DMS114 treated with DMSO at 0.1 percent for 48 hours (cell line): ENCODE data around the gene L3MBTL4.
"Not testable (repeated sequence)": the region's sequence is repeated elsewhere in the genome, so short reads cannot be mapped to it uniquely, and the experiment has no call there.

ENCODE experiments used
- DNase-seq: peaks from one replicate; lab custom pipeline; 2025; ENCODE audit not compliant: unreplicated experiment; lab: John Stamatoyannopoulos, UW

Gene L3MBTL4

GRCh38 chr18:6313415-6313814 is 101.3 kb downstream of the L3MBTL4 start:
- no peak for DNase-seq

DNA sequence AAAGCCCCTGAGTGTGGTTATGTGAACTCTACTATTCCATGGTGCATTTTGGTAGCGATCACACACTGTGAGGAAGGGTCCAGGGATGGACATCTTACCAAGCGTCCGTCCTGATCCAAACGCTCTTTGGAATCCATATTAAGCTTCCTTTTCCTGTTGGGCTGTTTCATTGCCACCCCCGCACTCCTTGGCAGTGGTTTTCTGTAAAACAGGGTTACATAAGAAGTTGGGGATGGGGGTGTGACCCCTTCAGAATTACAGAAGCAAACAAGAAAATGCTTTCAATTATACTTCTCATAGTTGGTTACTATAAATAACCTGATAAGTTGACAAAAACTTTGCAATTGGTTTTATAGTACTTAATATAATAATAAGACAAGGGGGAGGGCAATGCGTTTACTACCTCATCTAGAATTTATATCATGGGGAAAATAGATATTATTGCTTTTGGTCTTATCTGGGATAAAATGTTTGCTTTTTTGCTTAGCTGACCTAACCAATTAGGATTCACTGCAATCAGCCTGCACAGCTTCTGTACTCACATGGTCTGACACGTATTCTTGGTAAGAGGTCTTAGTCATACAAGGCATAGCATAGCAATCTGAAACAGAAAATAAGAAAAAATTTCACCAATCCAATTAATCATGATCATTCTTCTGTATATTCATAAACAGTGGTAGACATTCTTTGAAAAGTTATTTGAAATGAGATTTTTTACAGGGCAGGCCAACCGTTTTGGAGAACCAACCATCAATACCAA is 103.1 kb downstream of the L3MBTL4 start:
- DNase-seq = no peak

- DNase-seq = no peak
Measured at GRCh38 chr18:6310714-6311113, 104.0 kb downstream of the L3MBTL4 start.

DNA sequence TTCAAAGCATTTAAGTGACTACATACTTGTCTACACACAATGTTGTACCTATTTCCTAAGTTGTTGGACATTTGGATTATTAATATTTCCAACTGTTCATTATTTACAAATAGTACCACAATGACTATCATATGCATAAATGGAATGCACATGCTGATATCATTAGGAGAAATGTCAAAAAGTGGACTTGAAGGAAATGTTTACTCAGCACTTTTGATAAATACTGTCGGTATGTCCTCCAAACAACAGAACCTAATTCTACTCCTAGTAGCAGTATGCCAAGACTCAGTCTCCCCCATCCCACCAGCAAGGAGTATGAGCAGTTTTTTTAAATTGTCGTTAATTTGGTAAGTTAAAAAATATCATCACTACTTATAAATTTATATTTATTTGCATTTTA is 116.8 kb downstream of the L3MBTL4 start:
- DNase-seq = no peak

DNA sequence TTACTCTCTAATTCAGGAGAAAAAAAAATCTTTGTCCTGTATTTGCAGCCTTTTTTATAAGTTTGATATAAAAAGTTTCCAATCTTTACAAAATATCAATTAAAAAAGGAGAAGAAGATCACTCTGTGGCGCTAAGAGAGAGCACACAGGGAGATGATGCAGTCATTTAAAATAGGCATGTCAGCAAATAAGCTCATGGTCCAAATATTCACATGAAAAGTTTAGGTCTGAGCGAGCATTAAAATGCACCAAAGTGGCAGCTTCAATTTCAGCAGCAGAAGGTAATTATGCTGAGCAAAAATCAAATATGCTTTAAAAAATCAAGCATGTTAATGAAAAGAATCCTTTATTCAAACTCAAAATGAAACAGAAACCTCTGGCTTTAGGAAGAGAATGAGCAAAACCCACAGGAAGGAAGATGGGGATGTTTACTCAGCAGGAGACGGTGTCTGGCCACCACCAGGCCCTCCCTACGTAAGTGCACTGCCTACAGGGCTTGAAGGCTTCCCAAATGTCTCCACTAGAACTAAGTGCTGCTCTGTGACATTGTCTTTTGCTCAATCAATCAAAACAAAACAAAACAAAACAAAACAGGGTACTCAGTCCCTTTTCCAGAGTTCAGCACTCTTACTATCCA is 120.4 kb downstream of the L3MBTL4 start:
- DNase-seq = no peak

DNA sequence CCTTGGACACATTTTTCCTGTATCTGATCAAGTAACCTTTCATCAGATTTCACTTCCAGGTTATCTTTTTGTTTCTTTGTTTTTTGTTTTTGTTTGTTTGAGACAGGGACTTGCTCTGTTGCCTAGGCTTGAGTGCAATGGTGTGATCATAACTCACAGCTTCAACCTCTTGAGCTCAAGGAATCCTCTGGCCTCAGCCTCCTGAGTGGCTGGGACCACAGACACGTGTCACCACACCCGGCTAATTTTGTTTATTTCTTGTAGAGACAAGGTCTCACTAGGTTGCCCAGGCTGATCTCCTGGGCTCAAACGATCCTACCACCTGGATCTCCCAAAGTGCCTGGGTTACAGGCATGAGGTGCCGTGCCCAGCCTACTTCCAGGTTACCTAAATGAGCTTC is 124.9 kb downstream of the L3MBTL4 start:
- DNase-seq = no peak

DNA sequence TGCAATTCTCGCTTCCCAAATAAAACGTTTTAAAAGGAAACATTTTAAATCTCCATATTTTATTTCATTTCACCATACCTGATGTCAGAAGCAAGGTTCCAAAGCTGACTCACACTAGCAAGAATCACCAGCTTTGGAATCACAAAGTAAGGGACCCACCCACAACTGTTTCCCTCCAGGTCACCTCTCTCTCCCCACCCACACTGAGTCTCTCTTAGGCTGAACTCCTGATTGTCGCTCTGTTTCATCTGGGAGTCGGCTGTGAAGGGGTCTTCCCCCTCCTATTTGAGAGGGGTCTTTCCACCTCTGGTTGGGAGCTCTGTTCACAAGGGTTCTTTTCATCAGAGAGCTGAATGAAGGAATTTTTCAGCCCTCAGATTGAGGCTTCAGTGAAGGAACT is 128.1 kb downstream of the L3MBTL4 start:
- DNase-seq = no peak

GRCh38 chr18:6284761-6285160 is 129.9 kb downstream of the L3MBTL4 start:
- DNase-seq = no peak

GRCh38 chr18:6284300-6284699 is 130.4 kb downstream of the L3MBTL4 start:
- DNase-seq = no peak

GRCh38 chr18:6281874-6282273 is 132.8 kb downstream of the L3MBTL4 start:
- no peak for DNase-seq

GRCh38 chr18:6280211-6280743 is 134.4 kb downstream of the L3MBTL4 start:
- DNase-seq = no peak

DNA sequence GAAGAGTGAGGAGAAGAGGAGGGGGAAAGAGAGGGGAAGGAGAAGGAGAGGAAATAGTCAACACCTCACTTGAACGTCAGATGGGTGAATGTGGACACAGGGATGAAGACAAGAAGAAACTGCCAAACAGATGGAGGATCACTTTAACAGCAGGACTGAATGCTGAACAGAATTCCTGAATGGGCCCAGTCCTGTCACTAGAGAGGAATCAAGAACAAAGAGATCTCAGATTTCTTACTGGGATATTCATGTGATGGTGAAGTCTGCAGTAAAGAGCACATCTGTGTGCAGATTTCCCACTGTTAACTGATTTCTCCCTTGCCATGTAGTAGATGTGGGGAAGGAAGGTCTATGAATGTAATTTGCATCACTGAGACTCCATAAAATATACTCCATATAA is 135.4 kb downstream of the L3MBTL4 start:
- no peak for DNase-seq

DNA sequence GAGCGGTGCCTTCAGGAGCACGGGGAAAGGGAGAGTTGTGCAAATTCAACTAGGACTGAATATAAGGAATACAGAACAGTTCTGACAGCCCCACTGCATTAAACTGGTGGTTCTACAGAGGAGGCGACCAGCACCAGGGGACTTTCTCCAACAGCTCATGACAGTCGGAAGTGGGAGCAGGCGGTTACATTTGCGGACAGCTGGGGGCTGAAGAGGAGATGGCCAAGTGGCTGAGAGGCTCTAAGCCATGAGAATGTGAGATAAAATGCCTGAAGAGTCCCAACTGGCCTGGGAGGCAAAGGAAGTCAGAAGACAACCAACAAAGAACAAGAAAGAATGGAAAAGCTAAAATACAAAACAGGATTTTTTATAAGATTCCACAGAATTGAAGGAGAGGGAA is 141.3 kb downstream of the L3MBTL4 start:
- DNase-seq = no peak

DNA sequence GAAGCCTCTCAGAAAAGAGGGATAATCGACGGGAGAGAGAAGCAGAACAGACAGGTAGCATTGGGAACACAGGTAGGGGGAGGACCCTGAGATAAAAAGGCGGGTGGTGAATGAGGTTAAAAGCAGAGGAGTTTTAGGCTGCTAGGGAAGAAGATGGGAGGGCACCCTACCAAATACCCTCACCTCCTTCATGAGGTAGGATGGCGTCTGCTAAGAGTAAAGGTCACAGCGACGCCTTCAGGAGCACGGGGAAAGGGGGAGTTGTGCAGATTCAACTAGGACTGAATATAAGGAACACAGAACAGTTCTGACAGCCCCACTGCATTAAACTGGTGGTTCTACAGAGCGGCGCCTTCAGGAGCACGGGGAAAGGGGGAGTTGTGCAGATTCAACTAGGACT is 142.6 kb downstream of the L3MBTL4 start:
- DNase-seq = not testable (repeated sequence)

DNA sequence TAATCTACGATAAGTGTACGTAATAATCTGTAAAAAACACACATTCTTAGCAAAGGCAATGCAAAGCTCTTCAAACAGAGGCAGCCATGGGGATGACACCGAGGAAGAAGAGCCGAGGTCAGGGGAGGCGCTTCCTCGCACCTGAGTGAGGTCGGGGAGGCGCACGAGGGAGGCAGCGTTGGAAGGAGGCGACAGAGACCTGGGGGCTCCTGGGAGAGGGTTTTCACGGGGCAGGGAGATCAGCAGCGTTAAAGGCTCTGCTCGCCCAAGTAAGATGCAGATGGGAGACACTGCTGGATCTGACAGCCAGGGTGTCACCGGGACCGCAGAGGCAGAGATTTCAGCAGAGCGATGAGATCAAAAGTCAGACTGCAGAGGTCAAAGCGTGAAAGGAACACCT is 143.1 kb downstream of the L3MBTL4 start:
- DNase-seq = no peak

DNA sequence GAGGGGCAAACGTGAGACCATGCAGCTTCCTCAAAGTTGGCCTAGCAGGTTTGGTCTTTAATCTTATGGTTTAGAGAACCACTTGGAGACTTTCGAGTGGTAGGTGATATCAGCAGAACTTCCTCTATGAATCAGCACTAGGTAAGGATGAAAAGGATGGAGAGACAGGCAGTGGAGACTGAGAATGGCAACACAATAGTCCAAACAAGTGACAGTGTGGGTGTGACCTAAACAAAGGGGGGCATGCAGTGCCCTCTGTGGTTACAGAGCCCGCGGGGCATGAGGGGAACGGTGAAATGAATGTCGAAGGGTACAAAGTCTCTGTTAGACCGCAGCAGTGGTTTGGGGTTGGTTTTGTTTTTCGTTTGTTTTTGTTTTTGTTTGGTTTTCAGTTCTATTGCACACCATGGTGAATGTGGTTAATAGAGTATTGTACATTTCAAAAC is 143.9 kb downstream of the L3MBTL4 start:
- DNase-seq = no peak

DNA sequence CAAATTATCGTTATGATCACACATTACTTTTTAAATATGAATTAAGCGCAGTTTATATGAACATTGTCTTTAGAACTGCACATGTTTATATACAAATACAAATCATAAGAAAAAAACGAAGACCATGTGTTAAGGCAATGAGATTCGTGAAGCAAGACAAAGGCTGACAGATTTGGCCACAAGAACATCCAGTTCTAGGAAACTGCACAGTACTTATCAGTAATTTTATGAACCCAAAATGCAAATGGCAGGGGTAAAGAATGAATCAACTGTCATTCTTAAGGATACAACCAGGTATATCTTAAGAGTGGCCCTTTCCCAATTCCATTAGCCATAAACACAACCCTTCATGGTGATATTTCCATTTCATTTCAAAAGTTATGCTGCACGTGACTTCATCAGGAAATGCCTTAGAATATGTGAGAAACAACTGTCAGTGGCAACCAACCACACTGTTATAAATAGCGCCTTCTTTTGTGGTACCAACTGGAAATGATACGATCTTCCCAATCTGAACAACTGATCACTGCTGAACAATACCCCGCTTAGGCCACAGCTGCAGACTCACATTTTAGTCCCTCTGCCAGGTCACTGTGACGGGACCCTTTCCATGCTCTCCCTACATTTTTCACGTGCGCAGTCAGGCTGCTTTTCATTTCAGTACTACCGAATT is 144.9 kb downstream of the L3MBTL4 start:
- no peak for DNase-seq

DNA sequence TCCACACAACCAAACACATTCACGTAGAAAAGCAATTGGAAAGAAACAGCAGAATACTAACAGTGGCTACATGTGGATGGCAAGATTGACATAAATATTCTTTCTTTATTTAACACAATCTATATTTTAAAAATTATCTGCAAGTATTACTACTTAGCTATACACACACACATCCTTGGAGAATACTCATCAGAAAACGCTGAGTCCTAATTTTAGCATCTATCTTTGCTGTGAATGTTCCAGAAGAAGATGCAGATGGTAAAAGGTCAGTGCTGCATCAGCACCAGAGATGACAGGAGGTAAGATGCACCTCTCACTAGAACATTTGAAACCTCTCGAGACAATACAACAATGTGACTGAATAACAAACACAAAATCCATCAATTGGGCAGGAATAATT is 148.5 kb downstream of the L3MBTL4 start:
- DNase-seq = no peak

DNA sequence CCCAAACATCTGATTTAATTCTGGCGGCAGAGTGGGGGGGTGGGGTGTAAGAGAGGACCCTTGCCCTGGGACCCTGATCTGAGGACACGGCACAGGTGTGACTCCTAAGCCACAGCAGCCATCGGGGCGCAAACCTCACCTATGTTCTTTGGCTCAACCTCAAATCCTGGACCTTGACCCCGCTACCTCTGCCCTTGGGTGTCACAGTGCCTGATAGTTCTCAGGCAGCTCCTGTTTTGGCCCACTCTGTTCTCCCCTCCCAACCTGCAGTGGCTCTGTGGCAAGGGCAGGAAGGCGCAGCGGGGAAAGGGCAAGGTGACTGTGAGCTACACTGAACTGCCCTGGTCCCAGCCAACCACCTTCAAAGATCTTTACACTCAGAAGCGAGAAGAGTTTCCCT is 152.8 kb downstream of the L3MBTL4 start:
- no peak for DNase-seq

DNA sequence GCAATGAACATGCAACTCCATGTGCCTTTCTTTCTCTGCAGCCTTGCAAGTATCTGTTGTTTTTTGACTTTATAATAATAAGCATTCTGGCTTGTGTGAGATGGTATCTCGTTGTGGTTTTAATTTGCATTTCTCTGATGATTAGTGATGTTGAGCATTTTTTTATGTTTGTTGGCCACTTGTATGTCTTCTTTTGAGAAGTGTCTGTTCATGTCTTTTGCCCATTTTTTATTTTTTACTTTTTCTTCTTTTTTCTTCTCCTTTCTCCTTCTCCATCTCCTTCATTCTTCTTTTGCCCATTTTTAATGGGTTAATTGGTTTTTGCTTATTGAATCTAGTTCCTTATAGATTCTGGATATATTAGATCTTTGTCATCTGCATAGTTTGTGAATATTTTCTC is 155.4 kb downstream of the L3MBTL4 start:
- DNase-seq = not testable (repeated sequence)

DNA sequence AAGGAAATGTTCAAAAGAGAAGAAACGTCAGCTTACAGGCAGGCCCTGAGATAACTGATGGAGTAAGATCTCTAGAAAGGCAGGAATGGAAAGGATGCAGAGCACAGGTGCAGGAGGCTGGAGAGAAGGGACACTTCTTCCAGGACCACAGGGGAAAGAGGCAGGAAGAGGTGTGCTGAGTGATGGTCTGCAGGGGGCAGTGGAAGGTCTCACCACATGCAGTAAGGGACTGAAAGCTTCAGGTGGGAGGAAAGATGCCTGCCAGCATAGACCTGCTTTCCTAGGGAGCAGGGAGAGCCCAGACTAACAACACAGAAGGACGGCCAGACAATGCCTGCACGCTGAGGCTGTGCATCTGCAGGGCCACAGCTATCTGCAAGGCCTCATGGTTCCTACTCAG is 156.8 kb downstream of the L3MBTL4 start:
- DNase-seq = no peak

- no peak for DNase-seq
Measured at GRCh38 chr18:6256521-6256920, 158.2 kb downstream of the L3MBTL4 start.
